Measurements from ENCODE around the gene TMEM62. TPM values are rescaled to one million over a fixed set of nuclear protein-coding genes. Genes with fewer than 3 reads are reported as not detected.

The TMEM62 gene
- total and polyA plus RNA-seq, 10 of the 15 experiments (the other 5 are each of a cell fraction or from before 2014, with no cell fraction given), result 7.0 to 26.8 (median 14.9) TPM

- Histone ChIP-seq H3K4me3 (no peak overlapping the region), H2AFZ (ENCODE audit: control insufficient read depth, low read depth, low read length) (0 out of 2 replicates have a peak overlapping the region, but pooled peaks have one; percentile 3), H3K79me2 (ENCODE audit: control insufficient read depth, insufficient read depth, low read length) (no peaks in the 10 kb centered on the region), H4K20me1 (ENCODE audit: control insufficient read depth, insufficient read depth) (no peaks in the 10 kb centered on the region), H3K9me3 (replicated peaks; ENCODE audit: control insufficient read depth, insufficient read depth, low read length) (no peaks in the 10 kb centered on the region), H3K4me1 (ENCODE audit: control insufficient read depth, insufficient read depth, low read length) (peaks cover 7% of the 10 kb centered on the region), H3K4me2 (ENCODE audit: control insufficient read depth, insufficient read depth) (no peak overlapping the region; the same call in 1 of the 2 replicates), H3K27ac (ENCODE audit: control insufficient read depth, insufficient read depth) (no peak overlapping the region), H3K36me3 (ENCODE audit: control insufficient read depth in 2 of 2, insufficient read depth in 2 of 2, low read length in 1 of 2) (no peaks in the 10 kb centered on the region), H3K27me3 (replicated peaks in 1 of 2; ENCODE audit: control insufficient read depth in 2 of 2, insufficient read depth in 2 of 2, low read length in 1 of 2) (no peaks in the 10 kb centered on the region), H3K9ac (ENCODE audit: control insufficient read depth, insufficient read depth, low read length) (no peak overlapping the region)
- no peak for FAIRE-seq
- ATAC-seq, result peak; percentile 67
- ChIA-PET CTCF (interaction anchor here (1.4 kb wide), 1 partner anchor 12 kb away, joined by 5 read pairs; the partner anchor contains the start of gene UBR1), SMC1A (ENCODE audit: uncharacterized antibody, unreplicated experiment) (interaction anchor here (0.5 to 3.1 kb wide), 2 partner anchors 12 to 53 kb away, joined by 3 to 13 read pairs; partner anchors contain the start of gene UBR1), POLR2A (interaction anchor here (1.4 kb wide), 1 partner anchor 12 kb away, joined by 5 read pairs; the partner anchor contains the start of gene UBR1), RAD21 (ENCODE audit: unreplicated experiment) (no interaction called here)
- 3% methylated on average over 2 of the region's 2 CpGs for WGBS (ENCODE audit: insufficient coverage, insufficient replicate concordance, low lambda C conversion rate, missing lambda C conversion rate)
- in situ Hi-C loops (cut with MboI), result no loop called here
- peak; percentile 39 to 46; a peak in 3 of 4 replicates for TF ChIP-seq IKZF2 (IDR thresholded peaks at IDR 0.05)
- no peak for TF ChIP-seq RBBP5 (conservative IDR thresholded peaks at IDR 0.05)
- TF ChIP-seq USF2 (IDR thresholded peaks at IDR 0.05; ENCODE audit: borderline replicate concordance, low read depth, low read length), result no peak
- DNase-seq (ENCODE audit: low read depth, low spot score), result no peak
- intact Hi-C loops (cut with micrococcal nuclease; ENCODE audit: unreplicated experiment), result no loop called here
- no TSS peak for BruUV-seq (replicated peaks)
Measured at GRCh38 chr15:43118829-43119228, 14.6 kb upstream of the TMEM62 start.

GRCh38 chr15:43121863-43122262 is 11.5 kb upstream of the TMEM62 start:
- ChIA-PET RAD21 (ENCODE audit: unreplicated experiment) (interaction anchor here (0.7 to 1.4 kb wide), 2 partner anchors 11 to 104 kb away, joined by 3 to 4 read pairs; no protein-coding TSS in a partner anchor), SMC1A (ENCODE audit: uncharacterized antibody, unreplicated experiment) (interaction anchor here (0.7 to 2.0 kb wide), 5 partner anchors 11 to 23 kb away, joined by 3 to 9 read pairs (median 3); partner anchors contain the start of genes TMEM62 and UBR1), CTCF (interaction anchor here (1.1 to 1.5 kb wide), 4 partner anchors 15 to 164 kb away, joined by 3 to 5 read pairs (median 3); no protein-coding TSS in a partner anchor), POLR2A (interaction anchor here (0.8 to 1.0 kb wide), 2 partner anchors 10 to 20 kb away, joined by 3 to 4 read pairs; no protein-coding TSS in a partner anchor)
- no TSS peak for BruUV-seq (replicated peaks)
- H2AFZ ChIP-seq (ENCODE audit: control insufficient read depth, low read depth, low read length), result no peak overlapping the region
- no peak overlapping the region for H3K4me3 ChIP-seq
- FAIRE-seq (no peak), DNase-seq (ENCODE audit: low read depth, low spot score) (no peak), ATAC-seq (no peak)
- no peaks in the 10 kb centered on the region for H3K36me3 ChIP-seq (ENCODE audit: control insufficient read depth in 2 of 2, insufficient read depth in 2 of 2, low read length in 1 of 2)
- TF ChIP-seq ZBTB40 (IDR thresholded peaks at IDR 0.05; ENCODE audit: borderline replicate concordance) (peak; percentile 40), RAD51 (IDR thresholded peaks at IDR 0.05) (no peak)
- intact Hi-C loops (cut with micrococcal nuclease; ENCODE audit: unreplicated experiment), result no loop called here
- no peaks in the 10 kb centered on the region for H3K79me2 ChIP-seq (ENCODE audit: control insufficient read depth, insufficient read depth, low read length)
- WGBS (ENCODE audit: insufficient coverage, insufficient replicate concordance, low lambda C conversion rate, missing lambda C conversion rate), result 62% methylated on average over 2 of the region's 2 CpGs
- H3K9me3 ChIP-seq (replicated peaks; ENCODE audit: control insufficient read depth, insufficient read depth, low read length), result no peaks in the 10 kb centered on the region
- in situ Hi-C loops (cut with MboI), result no loop called here
- no peak overlapping the region for H3K4me2 ChIP-seq (ENCODE audit: control insufficient read depth, insufficient read depth)
- H3K27me3 ChIP-seq (replicated peaks in 1 of 2; ENCODE audit: control insufficient read depth in 2 of 2, insufficient read depth in 2 of 2, low read length in 1 of 2), result no peaks in the 10 kb centered on the region
- no peak overlapping the region for H3K9ac ChIP-seq (ENCODE audit: control insufficient read depth, insufficient read depth, low read length)
- peaks cover 7% of the 10 kb centered on the region for H3K4me1 ChIP-seq (ENCODE audit: control insufficient read depth, insufficient read depth, low read length)
- H3K27ac ChIP-seq (ENCODE audit: control insufficient read depth, insufficient read depth), result no peak overlapping the region
- no peaks in the 10 kb centered on the region for H4K20me1 ChIP-seq (ENCODE audit: control insufficient read depth, insufficient read depth)

Measured in GM12878 (cell line).